Keratinocyte (primary cell): ENCODE results near the gene TRMO.

Source experiments
- EZH2 ChIP-seq: IDR thresholded peaks from one replicate; pipeline ENCODE4 v1.6.1; 2012; ENCODE audit warnings: inconsistent platforms, mild to moderate bottlenecking, low read length, moderate library complexity
- TF ChIP-seq, protein P1 (sequence below), 3 experiments: IDR thresholded peaks in 1 of 3; conservative IDR thresholded peaks in 1 of 3; optimal IDR thresholded peaks in 1 of 3; 2 replicates in 2 of 3; 3 replicates in 1 of 3; pipeline versions ENCODE3 to v1.5.1; 2011; ENCODE audit warnings: low read length in 3 of 3, mild to moderate bottlenecking in 3 of 3, moderate library complexity in 2 of 3, control low read depth in 1 of 3, inconsistent platforms in 1 of 3; ENCODE audit not compliant: insufficient read depth in 2 of 3; ENCODE audit errors: extremely low read depth in 1 of 3

DNA sequence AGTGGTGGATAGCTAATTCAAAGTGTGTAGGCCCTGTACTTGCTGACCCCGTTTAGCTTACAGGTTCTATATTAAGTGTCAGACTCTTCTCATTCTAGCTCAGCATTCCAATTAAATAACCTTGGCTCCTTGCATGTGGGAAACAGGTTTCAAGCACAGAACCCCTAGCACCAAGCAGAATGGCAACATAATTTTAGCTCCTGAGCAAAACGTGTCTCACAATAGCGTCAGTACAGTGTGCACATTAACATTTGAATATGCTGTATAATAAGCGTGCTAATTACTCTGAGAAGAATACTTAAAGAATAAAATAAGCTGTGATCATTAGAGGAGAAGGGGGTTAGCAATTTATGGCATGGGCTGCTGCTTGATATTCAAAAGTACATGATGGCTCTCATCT is 39.8 kb upstream of the TRMO start:
- TF ChIP-seq, protein P1, sequence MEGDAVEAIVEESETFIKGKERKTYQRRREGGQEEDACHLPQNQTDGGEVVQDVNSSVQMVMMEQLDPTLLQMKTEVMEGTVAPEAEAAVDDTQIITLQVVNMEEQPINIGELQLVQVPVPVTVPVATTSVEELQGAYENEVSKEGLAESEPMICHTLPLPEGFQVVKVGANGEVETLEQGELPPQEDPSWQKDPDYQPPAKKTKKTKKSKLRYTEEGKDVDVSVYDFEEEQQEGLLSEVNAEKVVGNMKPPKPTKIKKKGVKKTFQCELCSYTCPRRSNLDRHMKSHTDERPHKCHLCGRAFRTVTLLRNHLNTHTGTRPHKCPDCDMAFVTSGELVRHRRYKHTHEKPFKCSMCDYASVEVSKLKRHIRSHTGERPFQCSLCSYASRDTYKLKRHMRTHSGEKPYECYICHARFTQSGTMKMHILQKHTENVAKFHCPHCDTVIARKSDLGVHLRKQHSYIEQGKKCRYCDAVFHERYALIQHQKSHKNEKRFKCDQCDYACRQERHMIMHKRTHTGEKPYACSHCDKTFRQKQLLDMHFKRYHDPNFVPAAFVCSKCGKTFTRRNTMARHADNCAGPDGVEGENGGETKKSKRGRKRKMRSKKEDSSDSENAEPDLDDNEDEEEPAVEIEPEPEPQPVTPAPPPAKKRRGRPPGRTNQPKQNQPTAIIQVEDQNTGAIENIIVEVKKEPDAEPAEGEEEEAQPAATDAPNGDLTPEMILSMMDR (optimal IDR thresholded peaks at IDR 0.05 in 1 of 3, IDR thresholded peaks at IDR 0.05 in 1 of 3, conservative IDR thresholded peaks at IDR 0.05 in 1 of 3; ENCODE audit: extremely low read depth in 1 of 3, insufficient read depth in 2 of 3, low read length in 3 of 3) = no peak
- TF ChIP-seq EZH2 = no peak
